GM23248 (cell line): ENCODE measurements around the gene CLSTN3.

Experiments
- EZH2 ChIP-seq: fragments of 200-600 bp; sonication (generic); IDR thresholded peaks from 2 replicates; pipeline ENCODE4 v1.6.1; 2018; ENCODE audit warnings: antibody characterized with exemption, mild to moderate bottlenecking; ENCODE audit not compliant: insufficient read depth, poor library complexity, severe bottlenecking
- EZH2phosphoT487 ChIP-seq: fragments of 200-600 bp; sonication (generic); IDR thresholded peaks from 2 replicates; pipeline ENCODE4 v1.6.1; 2018; ENCODE audit warnings: antibody characterized with exemption, moderate library complexity, mild to moderate bottlenecking, low read depth; ENCODE audit not compliant: insufficient read depth

- TF ChIP-seq EZH2 (no peak), EZH2phosphoT487 (no peak)
These were observed 13.4 kb downstream of the CLSTN3 start for GRCh38 chr12:7143564-7143963.
